HCT116 (cell line): ENCODE results near the gene EIF3F.

Experiments
- CTCF ChIP-seq, 3 experiments: fragments of 200-600 bp in 1 of 3; sonication (generic) in 1 of 3; IDR thresholded peaks in 2 of 3; conservative IDR thresholded peaks in 1 of 3; 2 replicates each; pipeline ENCODE4 v1.5.1; 2012 to 2017; ENCODE audit warnings: low read depth in 2 of 3, low read length in 2 of 3, antibody characterized with exemption in 1 of 3, borderline replicate concordance in 1 of 3, control low read depth in 1 of 3, mild to moderate bottlenecking in 1 of 3, mixed read lengths in 1 of 3, mixed run types in 1 of 3, moderate library complexity in 1 of 3; ENCODE audit not compliant: insufficient read depth in 1 of 3
- FOSL1 ChIP-seq: IDR thresholded peaks from 2 replicates; pipeline ENCODE4 v1.6.1; 2012; ENCODE audit warnings: low read depth
- POLR2A ChIP-seq: IDR thresholded peaks from 2 replicates; pipeline ENCODE4 v1.7.0; 2011; ENCODE audit warnings: borderline replicate concordance; ENCODE audit not compliant: insufficient read depth, insufficient read length; ENCODE audit errors: extremely low read depth

- TF ChIP-seq CTCF (IDR thresholded peaks at IDR 0.05 in 2 of 3, conservative IDR thresholded peaks at IDR 0.05 in 1 of 3; ENCODE audit: borderline replicate concordance in 1 of 3, insufficient read depth in 1 of 3, low read depth in 2 of 3, low read length in 2 of 3): no peak
- TF ChIP-seq FOSL1: no peak
- no peak for TF ChIP-seq POLR2A
Observed at GRCh38 chr11:7967826-7968225, 19.3 kb upstream of the EIF3F start.
